ENCODE data around the gene CCDC57.
A peak's percentile ranks its signal among the peaks of the same experiment; 100 is the strongest.

Gene CCDC57

GRCh38 chr17:82095777-82096708, 116.6 kb downstream of the CCDC57 start:
- Histone ChIP-seq H3K27ac (ENCODE audit: low read length) (no peak overlapping the region), H3K4me3 (ENCODE audit: low read length) (peak overlapping the region; percentile 91; the same call in 1 of the 2 replicates), H3K36me3 (replicated peaks; ENCODE audit: insufficient read depth, low read length) (peaks cover 9% of the 10 kb centered on the region)

GRCh38 chr17:82094931-82095776, 117.5 kb downstream of the CCDC57 start:
- H3K27me3 ChIP-seq (replicated peaks; ENCODE audit: insufficient read depth, low read length) = no peaks in the 10 kb centered on the region
- H2AFZ ChIP-seq (ENCODE audit: low read length) = no peak overlapping the region
- H3K4me2 ChIP-seq (ENCODE audit: low read depth, low read length) = no peak overlapping the region
- H3K27ac ChIP-seq (ENCODE audit: low read length) = no peak overlapping the region
- TF ChIP-seq EZH2phosphoT487 (IDR thresholded peaks at IDR 0.05; ENCODE audit: low read length) (no peak), CTCF (IDR thresholded peaks at IDR 0.05; ENCODE audit: low read length) (no peak), EZH2 (optimal IDR thresholded peaks at IDR 0.05; ENCODE audit: low read depth, low read length) (no peak)
- H3K4me3 ChIP-seq (ENCODE audit: low read length) = no peak overlapping the region
- H3K9ac ChIP-seq (ENCODE audit: low read length) = no peak overlapping the region
- peaks cover 6% of the 10 kb centered on the region; the same call in 1 of the 2 replicates for H4K20me1 ChIP-seq (ENCODE audit: insufficient read depth, low read length)
- no peaks in the 10 kb centered on the region for H3K9me2 ChIP-seq (replicated peaks; ENCODE audit: insufficient read depth, low read length)
- H3F3A ChIP-seq (ENCODE audit: insufficient read depth, low read length) = 0 out of 2 replicates have a peak, but pooled peaks cover 6% of the 10 kb centered on the region
- no peak for DNase-seq
- H3K4me1 ChIP-seq (ENCODE audit: low read length) = peaks cover 17% of the 10 kb centered on the region
- H3K9me3 ChIP-seq (replicated peaks; ENCODE audit: insufficient read depth, low read length) = no peaks in the 10 kb centered on the region
- H3K79me2 ChIP-seq (ENCODE audit: low read length) = peaks cover 60% of the 10 kb centered on the region
- H3K36me3 ChIP-seq (replicated peaks; ENCODE audit: insufficient read depth, low read length) = peaks cover 9% of the 10 kb centered on the region

More at GRCh38 chr17:82095777-82096708, 116.6 kb downstream of the CCDC57 start:
- Histone ChIP-seq H3K9ac (ENCODE audit: low read length) (peak overlapping the region; percentile 90; the same call in 1 of the 2 replicates), H3K79me2 (ENCODE audit: low read length) (peaks cover 55% of the 10 kb centered on the region), H4K20me1 (ENCODE audit: insufficient read depth, low read length) (peaks cover 6% of the 10 kb centered on the region; the same call in 1 of the 2 replicates), H3K9me3 (replicated peaks; ENCODE audit: insufficient read depth, low read length) (no peaks in the 10 kb centered on the region), H3K4me1 (ENCODE audit: low read length) (peaks cover 17% of the 10 kb centered on the region), H3K27me3 (replicated peaks; ENCODE audit: insufficient read depth, low read length) (no peaks in the 10 kb centered on the region), H3K9me2 (replicated peaks; ENCODE audit: insufficient read depth, low read length) (no peaks in the 10 kb centered on the region), H3K4me2 (ENCODE audit: low read depth, low read length) (peak overlapping the region; percentile 99), H3F3A (ENCODE audit: insufficient read depth, low read length) (0 out of 2 replicates have a peak, but pooled peaks cover 6% of the 10 kb centered on the region), H2AFZ (ENCODE audit: low read length) (no peak overlapping the region)
- no peak for DNase-seq
- no peak for TF ChIP-seq CTCF (IDR thresholded peaks at IDR 0.05; ENCODE audit: low read length)
- no peak for TF ChIP-seq EZH2phosphoT487 (IDR thresholded peaks at IDR 0.05; ENCODE audit: low read length)
- no peak for TF ChIP-seq EZH2 (optimal IDR thresholded peaks at IDR 0.05; ENCODE audit: low read depth, low read length)

- Histone ChIP-seq H3K79me2 (ENCODE audit: low read length) (peaks cover 57% of the 10 kb centered on the region), H3K4me3 (ENCODE audit: low read length) (no peak overlapping the region), H2AFZ (ENCODE audit: low read length) (no peak overlapping the region), H3K36me3 (replicated peaks; ENCODE audit: insufficient read depth, low read length) (peaks cover 14% of the 10 kb centered on the region), H3K9me3 (replicated peaks; ENCODE audit: insufficient read depth, low read length) (no peaks in the 10 kb centered on the region), H3K9ac (ENCODE audit: low read length) (no peak overlapping the region), H3K27ac (ENCODE audit: low read length) (no peak overlapping the region), H4K20me1 (ENCODE audit: insufficient read depth, low read length) (peaks cover 6% of the 10 kb centered on the region; the same call in 1 of the 2 replicates), H3K4me2 (ENCODE audit: low read depth, low read length) (no peak overlapping the region), H3K4me1 (ENCODE audit: low read length) (peaks cover 10% of the 10 kb centered on the region; the same call in 1 of the 2 replicates), H3K27me3 (replicated peaks; ENCODE audit: insufficient read depth, low read length) (no peaks in the 10 kb centered on the region), H3F3A (ENCODE audit: insufficient read depth, low read length) (no peaks in the 10 kb centered on the region), H3K9me2 (replicated peaks; ENCODE audit: insufficient read depth, low read length) (no peaks in the 10 kb centered on the region)
- TF ChIP-seq CTCF (IDR thresholded peaks at IDR 0.05; ENCODE audit: low read length) (no peak), EZH2phosphoT487 (IDR thresholded peaks at IDR 0.05; ENCODE audit: low read length) (no peak), EZH2 (optimal IDR thresholded peaks at IDR 0.05; ENCODE audit: low read depth, low read length) (no peak)
- no peak for DNase-seq
Measured at GRCh38 chr17:82092995-82093751, 119.5 kb downstream of the CCDC57 start.

Measured in MM.1S (cell line).